HepG2 (cell line): ENCODE data around the gene PTH2. TPM values are rescaled to one million over a fixed set of nuclear protein-coding genes. Genes with fewer than 3 reads are reported as not detected.

Experiments used
- ATAC-seq: fragments of 200-7000 bp; cut with Tn5 transposase; 3 replicates; pipeline ENCODE4 v1.9.1; 2020; ENCODE audit warnings: mild to moderate bottlenecking, moderate library complexity
- BruUV-seq: library from RNA; stranded (reverse); fragments of 400-500 nt; replicated peaks from 2 replicates; lab custom pipeline; 2021; lab: Mats Ljungman, UMichigan
- CTCF ChIA-PET: fragments of 300-600 bp; formaldehyde crosslinking; extraction: SDS; loops from one replicate; lab custom pipeline; 2021; ENCODE audit warnings: low total read pairs, inconsistent platforms, low intra/inter-chr PET ratio; lab: Yijun Ruan, JAX
- POLR2A ChIA-PET: fragments of 350-600 bp; sonication (Branson Sonifier 250); formaldehyde crosslinking; loops from one replicate; lab custom pipeline; 2020; ENCODE audit warnings: antibody characterized with exemption, inconsistent platforms; lab: Yijun Ruan, JAX
- DNase-seq: peaks from one replicate; pipeline ENCODE4 v3.0.0-alpha.2; 2015; ENCODE audit warnings: low spot score
- FAIRE-seq: peaks from 3 replicates; lab custom pipeline; 2011; peaks lifted over from hg19 to GRCh38; lab: Jason Lieb, UNC
- H2AFZ ChIP-seq: one replicate; pipeline ENCODE4 v1.6.1; 2011; ENCODE audit warnings: low read length, inconsistent platforms
- H3K27ac ChIP-seq: fragments of 300-600 bp; 3 replicates; pipeline ENCODE4 v1.8.0; 2011; ENCODE audit warnings: mixed run types, mild to moderate bottlenecking, mixed read lengths, low read length, inconsistent platforms; ENCODE audit not compliant: insufficient read depth; ENCODE audit errors: extremely low read length
- H3K27me3 ChIP-seq, 2 experiments: fragments of 200-600 bp in 1 of 2; 2 replicates in 1 of 2; 3 replicates in 1 of 2; pipeline versions ENCODE4 v1.6.0 to v1.8.0; 2011; ENCODE audit warnings: low read length in 2 of 2, mild to moderate bottlenecking in 2 of 2, moderate library complexity in 2 of 2, inconsistent platforms in 1 of 2; ENCODE audit not compliant: insufficient read depth in 2 of 2, control insufficient read depth in 1 of 2
- H3K36me3 ChIP-seq, 2 experiments: fragments of 200-600 bp in 1 of 2; replicated peaks in 1 of 2; 2 replicates in 1 of 2; 3 replicates in 1 of 2; pipeline versions ENCODE4 v1.5.1 to v1.8.0; 2011; ENCODE audit warnings: low read length in 2 of 2, inconsistent platforms in 1 of 2; ENCODE audit not compliant: insufficient read depth in 2 of 2, control insufficient read depth in 1 of 2
- H3K4me1 ChIP-seq: 2 replicates; pipeline ENCODE4 v1.5.1; 2012; ENCODE audit warnings: low read length, inconsistent platforms; ENCODE audit not compliant: insufficient read depth
- H3K4me2 ChIP-seq: 2 replicates; pipeline ENCODE4 v1.6.0; 2011; ENCODE audit warnings: low read depth, low read length, inconsistent platforms
- H3K4me3 ChIP-seq, 3 experiments: fragments of 200-600 bp in 1 of 3; sonication (generic), shearing (Covaris generic) in 1 of 3; replicated peaks in 1 of 3; 2 replicates each; pipeline ENCODE4 v1.5.1; 2011 to 2016; ENCODE audit warnings: low read length in 3 of 3, inconsistent platforms in 2 of 3, low read depth in 2 of 3, mild to moderate bottlenecking in 2 of 3, control low read depth in 1 of 3, mixed read lengths in 1 of 3; ENCODE audit not compliant: insufficient read depth in 1 of 3
- H3K79me2 ChIP-seq: one replicate; pipeline ENCODE4 v1.6.1; 2011; ENCODE audit warnings: low read length, inconsistent platforms; ENCODE audit not compliant: insufficient read depth
- H3K9ac ChIP-seq: 2 replicates; pipeline ENCODE4 v1.6.0; 2011; ENCODE audit warnings: mild to moderate bottlenecking, low read depth, low read length, inconsistent platforms; ENCODE audit not compliant: insufficient read depth
- H3K9me3 ChIP-seq: 2 replicates; pipeline ENCODE4 v1.5.1; 2012; ENCODE audit warnings: mild to moderate bottlenecking, low read length
- H4K20me1 ChIP-seq: 2 replicates; pipeline ENCODE4 v1.6.0; 2011; ENCODE audit warnings: inconsistent platforms, mild to moderate bottlenecking, low read length, moderate library complexity; ENCODE audit not compliant: insufficient read depth
- ARNT2 ChIP-seq: sonication (generic); formaldehyde crosslinking; IDR thresholded peaks from 2 replicates; pipeline ENCODE4 v1.8.0; 2022; ENCODE audit warnings: mild to moderate bottlenecking, low read depth, missing genetic modification reagents, moderate library complexity
- DPF2 ChIP-seq: sonication (generic); formaldehyde crosslinking; IDR thresholded peaks from 2 replicates; pipeline ENCODE4 v1.4.0; 2020; ENCODE audit warnings: mild to moderate bottlenecking, low read depth, missing genetic modification reagents, borderline replicate concordance
- ERF ChIP-seq: IDR thresholded peaks from 2 replicates; pipeline ENCODE4 v1.6.1; 2018; ENCODE audit warnings: missing biosample characterization, missing genetic modification reagents
- KLF11 ChIP-seq: IDR thresholded peaks from 2 replicates; pipeline ENCODE4 v1.6.1; 2016; ENCODE audit warnings: missing compliant biosample characterization
- SMAD1 ChIP-seq: sonication (generic); formaldehyde crosslinking; IDR thresholded peaks from 2 replicates; pipeline ENCODE4 v1.4.0; 2020; ENCODE audit warnings: missing genetic modification reagents, low read depth, mild to moderate bottlenecking, borderline replicate concordance
- SNAI1 ChIP-seq: sonication (generic); formaldehyde crosslinking; IDR thresholded peaks from 2 replicates; pipeline ENCODE4 v1.5.0; 2020; ENCODE audit warnings: mild to moderate bottlenecking, missing genetic modification reagents, borderline replicate concordance
- ZFX ChIP-seq: sonication (generic); formaldehyde crosslinking; IDR thresholded peaks from 2 replicates; pipeline ENCODE4 v1.4.0; 2020; ENCODE audit warnings: mild to moderate bottlenecking, low read depth, missing genetic modification reagents, moderate library complexity
- ZFYVE20 ChIP-seq: sonication (generic); formaldehyde crosslinking; IDR thresholded peaks from 2 replicates; pipeline ENCODE4 v1.8.0; 2023; ENCODE audit warnings: low read depth, mild to moderate bottlenecking, moderate library complexity, missing genetic modification reagents, borderline replicate concordance
- ZNF33A ChIP-seq: sonication (generic); formaldehyde crosslinking; IDR thresholded peaks from 2 replicates; pipeline ENCODE4 v1.5.1; 2020; ENCODE audit warnings: missing genetic modification reagents, mild to moderate bottlenecking, moderate library complexity, borderline replicate concordance
- ZNF607 ChIP-seq: sonication (generic); formaldehyde crosslinking; IDR thresholded peaks from 2 replicates; pipeline ENCODE4 v1.5.1; 2020; ENCODE audit warnings: missing genetic modification reagents, mild to moderate bottlenecking, borderline replicate concordance
- WGBS: methylation state at CpG from one replicate; pipeline ENCODE4 v1.1.6; 2017; ENCODE audit warnings: low lambda C conversion rate; 5-methylcytosine and 5-hydroxymethylcytosine counted together
- in situ Hi-C: cut with HindIII; loops from 2 replicates; pipeline ENCODE4 v1.10.0; 2017; ENCODE audit warnings: low pct_unique_long_range_greater_than_20kb; ENCODE audit not compliant: extremely low pct_ligation_motif_present
- intact Hi-C: fragments of 100-400 bp; cut with micrococcal nuclease; formaldehyde crosslinking; loops from one replicate; pipeline ENCODE4 v1.10.0; 2022; ENCODE audit not compliant: unreplicated experiment
- polyA plus RNA-seq, 8 experiments: library from polyadenylated mRNA; depleted of rRNA in 3 of 8; stranded (reverse) in 7 of 8; unstranded in 1 of 8; fragments of >200 nt; fragmentation: Illumina TruSeq in 4 of 8; extraction: Trizol in 4 of 8; gene quantifications; 2 replicates each; pipeline versions ENCODE4 v1.2.1 to v1.2.3, GENCODE V29; 2011 to 2016; ENCODE audit warnings: low read depth in 4 of 8, missing spikeins in 1 of 8, mixed read lengths in 1 of 8; ENCODE audit not compliant: insufficient read depth in 1 of 8
- total RNA-seq, 5 experiments: library from RNA; depleted of rRNA; stranded (reverse); fragments of >200 nt; fragmentation: Illumina TruSeq; extraction: Trizol; gene quantifications; 2 replicates each; pipeline ENCODE4 v1.2.3, GENCODE V29; 2016; ENCODE audit warnings: low read depth in 1 of 5

The PTH2 gene
- total and polyA plus RNA-seq, 2 of the 13 experiments (the other 11 are each of a cell fraction or from before 2014, with no cell fraction given) = not detected

- no peaks in the 10 kb centered on the region for H4K20me1 ChIP-seq
- no peak for DNase-seq
- no peaks in the 10 kb centered on the region for H3K36me3 ChIP-seq
- H3K4me2 ChIP-seq = no peak overlapping the region
- H3K27me3 ChIP-seq = peaks cover 11 to 69% of the 10 kb centered on the region in 2 experiments; a peak in 4 of 5 replicates
- no peaks in the 10 kb centered on the region for H3K79me2 ChIP-seq
- no peak overlapping the region for H2AFZ ChIP-seq
- ChIA-PET POLR2A (no interaction called here), CTCF (no interaction called here)
- no peak for FAIRE-seq
- in situ Hi-C loops = no loop called here
- no peak overlapping the region for H3K27ac ChIP-seq
- no peaks in the 10 kb centered on the region for H3K4me1 ChIP-seq
- intact Hi-C loops = no loop called here
- no peak for TF ChIP-seq SNAI1 (CRISPR knock-in tag)
- no peak for TF ChIP-seq KLF11 (CRISPR knock-in tag)
- no peak for TF ChIP-seq ZNF33A (CRISPR knock-in tag)
- TF ChIP-seq DPF2 (CRISPR knock-in tag) = no peak
- no peak for TF ChIP-seq ERF (CRISPR knock-in tag)
- TF ChIP-seq ARNT2 = no peak
- TF ChIP-seq ZFX = no peak
- TF ChIP-seq ZNF607 (CRISPR knock-in tag) = no peak
- TF ChIP-seq ZFYVE20 = no peak
- TF ChIP-seq SMAD1 = no peak
- no peaks in the 10 kb centered on the region for H3K9me3 ChIP-seq
- BruUV-seq = no TSS peak
- H3K9ac ChIP-seq = no peak overlapping the region
- WGBS = 20% methylated on average over 7 of the region's 9 CpGs
- H3K4me3 ChIP-seq = no peak overlapping the region
- ATAC-seq = no peak
Observed at GRCh38 chr19:49413348-49413747, 9.9 kb downstream of the PTH2 start.
